ENCODE data around the gene SNTG2. TPM values are rescaled to one million over a fixed set of nuclear protein-coding genes. Genes with fewer than 3 reads are reported as not detected.

The SNTG2 gene
- total RNA-seq, 2 experiments from 2014 or later, result not detected

DNA sequence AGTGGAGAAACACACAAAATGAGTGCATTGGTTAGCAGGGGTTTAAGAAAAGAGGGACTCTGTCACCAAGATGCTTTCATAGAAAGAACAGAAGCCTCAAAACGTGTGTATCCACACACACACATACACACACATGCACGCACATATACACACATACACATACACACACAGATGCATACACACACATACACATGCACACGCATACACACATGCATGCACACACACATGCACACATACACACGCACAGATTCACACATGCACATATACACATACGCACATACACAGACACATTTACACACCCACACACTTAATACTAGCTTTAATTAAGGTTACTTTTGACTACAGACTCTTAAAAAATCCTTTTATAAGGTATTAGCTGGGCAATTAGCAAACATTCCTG, 378.0 kb downstream of the SNTG2 start:
- Histone ChIP-seq H3K4me2 (ENCODE audit: low read length) (no peak overlapping the region), H3K9me3 (ENCODE audit: low read length) (no peaks in the 10 kb centered on the region), H2AFZ (ENCODE audit: low read length) (no peak overlapping the region), H4K20me1 (ENCODE audit: insufficient read depth, low read length) (no peaks in the 10 kb centered on the region), H3K36me3 (ENCODE audit: insufficient read depth, low read length) (no peaks in the 10 kb centered on the region), H3K4me3 (ENCODE audit: low read depth, low read length, poor library complexity, severe bottlenecking) (no peak overlapping the region), H3K9me2 (ENCODE audit: insufficient read depth, low read length) (0 out of 2 replicates have a peak, but pooled peaks cover 4% of the 10 kb centered on the region), H3K27ac (ENCODE audit: low read depth, low read length, poor library complexity, severe bottlenecking) (no peak overlapping the region), H3K4me1 (ENCODE audit: insufficient read depth, low read length, poor library complexity, severe bottlenecking) (no peaks in the 10 kb centered on the region), H3K79me2 (ENCODE audit: insufficient read depth, low read depth, low read length) (no peaks in the 10 kb centered on the region)
- no peak for DNase-seq (ENCODE audit: low spot score)
- no TSS peak for BruUV-seq (replicated peaks)
- ChIA-PET CTCF (ENCODE audit: unreplicated experiment) (no interaction called here), POLR2A (interaction anchor here (0.7 kb wide), 1 partner anchor 79 kb away, joined by 3 read pairs; no protein-coding TSS in a partner anchor)
- intact Hi-C loops (cut with micrococcal nuclease; ENCODE audit: unreplicated experiment), result no loop called here
- no peak for TF ChIP-seq EZH2phosphoT487 (IDR thresholded peaks at IDR 0.05; ENCODE audit: borderline replicate concordance, low read depth, low read length)
- TF ChIP-seq, protein P1, sequence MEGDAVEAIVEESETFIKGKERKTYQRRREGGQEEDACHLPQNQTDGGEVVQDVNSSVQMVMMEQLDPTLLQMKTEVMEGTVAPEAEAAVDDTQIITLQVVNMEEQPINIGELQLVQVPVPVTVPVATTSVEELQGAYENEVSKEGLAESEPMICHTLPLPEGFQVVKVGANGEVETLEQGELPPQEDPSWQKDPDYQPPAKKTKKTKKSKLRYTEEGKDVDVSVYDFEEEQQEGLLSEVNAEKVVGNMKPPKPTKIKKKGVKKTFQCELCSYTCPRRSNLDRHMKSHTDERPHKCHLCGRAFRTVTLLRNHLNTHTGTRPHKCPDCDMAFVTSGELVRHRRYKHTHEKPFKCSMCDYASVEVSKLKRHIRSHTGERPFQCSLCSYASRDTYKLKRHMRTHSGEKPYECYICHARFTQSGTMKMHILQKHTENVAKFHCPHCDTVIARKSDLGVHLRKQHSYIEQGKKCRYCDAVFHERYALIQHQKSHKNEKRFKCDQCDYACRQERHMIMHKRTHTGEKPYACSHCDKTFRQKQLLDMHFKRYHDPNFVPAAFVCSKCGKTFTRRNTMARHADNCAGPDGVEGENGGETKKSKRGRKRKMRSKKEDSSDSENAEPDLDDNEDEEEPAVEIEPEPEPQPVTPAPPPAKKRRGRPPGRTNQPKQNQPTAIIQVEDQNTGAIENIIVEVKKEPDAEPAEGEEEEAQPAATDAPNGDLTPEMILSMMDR (conservative IDR thresholded peaks at IDR 0.05; ENCODE audit: low read length), result no peak

DNA sequence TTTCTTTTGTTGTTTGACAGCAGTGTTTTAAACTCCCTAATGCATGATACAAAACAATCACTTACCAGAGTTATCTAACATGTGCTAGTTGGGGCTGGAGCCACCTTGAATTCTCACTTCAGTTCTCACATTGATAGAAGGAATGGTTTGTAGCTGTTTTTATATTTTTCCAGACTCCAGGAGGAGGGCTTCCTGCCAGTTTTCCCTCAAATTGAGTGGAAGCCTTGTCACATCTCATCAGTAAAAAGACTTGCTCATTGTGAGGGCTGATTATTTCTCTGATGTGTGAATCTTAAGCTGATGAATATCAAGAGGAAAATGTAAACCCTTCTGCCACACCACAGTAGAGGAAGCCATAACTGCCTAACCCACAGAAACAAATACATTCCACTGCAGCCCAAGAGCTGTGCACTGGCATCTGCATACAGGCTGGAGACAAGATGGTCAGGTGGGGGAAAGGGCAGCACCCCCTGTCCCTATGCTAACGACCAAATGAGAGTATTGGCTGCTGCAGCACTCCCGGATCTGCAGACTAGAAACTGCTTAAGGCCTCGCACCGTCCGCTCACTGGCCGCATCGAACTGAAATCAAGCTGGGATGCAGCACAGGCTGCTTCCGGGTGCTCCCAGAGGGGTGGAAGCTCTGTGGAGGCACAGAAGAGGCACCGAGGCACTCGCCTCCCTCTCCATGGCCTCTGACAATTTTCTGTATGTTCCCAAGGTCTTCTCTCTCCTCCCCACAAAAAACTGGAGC, 388.9 kb downstream of the SNTG2 start:
- Histone ChIP-seq H3K4me3 (ENCODE audit: low read depth, low read length, poor library complexity, severe bottlenecking) (no peak overlapping the region), H3K36me3 (ENCODE audit: insufficient read depth, low read length) (no peaks in the 10 kb centered on the region), H3K9me3 (ENCODE audit: low read length) (no peaks in the 10 kb centered on the region), H2AFZ (ENCODE audit: low read length) (no peak overlapping the region), H4K20me1 (ENCODE audit: insufficient read depth, low read length) (no peaks in the 10 kb centered on the region), H3K4me2 (ENCODE audit: low read length) (no peak overlapping the region), H3K4me1 (ENCODE audit: insufficient read depth, low read length, poor library complexity, severe bottlenecking) (no peaks in the 10 kb centered on the region), H3K79me2 (ENCODE audit: insufficient read depth, low read depth, low read length) (no peaks in the 10 kb centered on the region), H3K9me2 (ENCODE audit: insufficient read depth, low read length) (no peaks in the 10 kb centered on the region), H3K27ac (ENCODE audit: low read depth, low read length, poor library complexity, severe bottlenecking) (no peak overlapping the region)
- BruUV-seq (replicated peaks), result no TSS peak
- no peak for DNase-seq (ENCODE audit: low spot score)
- ChIA-PET POLR2A (no interaction called here), CTCF (ENCODE audit: unreplicated experiment) (no interaction called here)
- TF ChIP-seq, protein P1 (conservative IDR thresholded peaks at IDR 0.05; ENCODE audit: low read length), result no peak
- no peak for TF ChIP-seq EZH2phosphoT487 (IDR thresholded peaks at IDR 0.05; ENCODE audit: borderline replicate concordance, low read depth, low read length)
- intact Hi-C loops (cut with micrococcal nuclease; ENCODE audit: unreplicated experiment), result no loop called here

DNA sequence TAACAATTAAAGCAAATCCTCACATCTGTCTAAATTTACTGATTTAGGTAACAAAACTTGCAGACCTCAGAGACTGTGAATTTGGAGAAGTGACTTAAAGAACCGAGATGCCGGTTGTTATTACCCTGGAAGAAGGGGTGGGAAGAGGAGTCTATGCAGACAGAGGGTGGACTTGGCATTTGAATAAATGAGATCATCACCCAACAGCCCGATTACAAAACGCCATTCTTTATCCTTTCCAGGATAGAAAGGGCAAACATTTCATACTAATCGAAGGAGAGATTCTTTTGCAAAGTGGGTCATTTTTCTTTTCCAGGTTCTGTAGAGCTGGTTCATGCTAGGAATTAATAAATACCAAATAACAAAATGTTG, 389.5 kb downstream of the SNTG2 start:
- Histone ChIP-seq H3K27ac (ENCODE audit: low read depth, low read length, poor library complexity, severe bottlenecking) (no peak overlapping the region), H3K4me3 (ENCODE audit: low read depth, low read length, poor library complexity, severe bottlenecking) (no peak overlapping the region), H3K9me2 (ENCODE audit: insufficient read depth, low read length) (no peaks in the 10 kb centered on the region), H2AFZ (ENCODE audit: low read length) (no peak overlapping the region), H3K4me2 (ENCODE audit: low read length) (no peak overlapping the region), H3K79me2 (ENCODE audit: insufficient read depth, low read depth, low read length) (no peaks in the 10 kb centered on the region), H3K4me1 (ENCODE audit: insufficient read depth, low read length, poor library complexity, severe bottlenecking) (no peaks in the 10 kb centered on the region), H4K20me1 (ENCODE audit: insufficient read depth, low read length) (no peaks in the 10 kb centered on the region), H3K36me3 (ENCODE audit: insufficient read depth, low read length) (no peaks in the 10 kb centered on the region), H3K9me3 (ENCODE audit: low read length) (no peaks in the 10 kb centered on the region)
- POLR2A ChIA-PET, result no interaction called here
- BruUV-seq (replicated peaks), result no TSS peak
- intact Hi-C loops (cut with micrococcal nuclease; ENCODE audit: unreplicated experiment), result no loop called here
- TF ChIP-seq, protein P1 (conservative IDR thresholded peaks at IDR 0.05; ENCODE audit: low read length), result no peak
- TF ChIP-seq EZH2phosphoT487 (IDR thresholded peaks at IDR 0.05; ENCODE audit: borderline replicate concordance, low read depth, low read length), result no peak
- CTCF ChIA-PET (ENCODE audit: unreplicated experiment), result no interaction called here
- no peak for DNase-seq (ENCODE audit: low spot score)
